Mammary epithelial cell (primary cell): ENCODE results near the gene NBPF6.
"Not testable (repeated sequence)": the region's sequence is repeated elsewhere in the genome, so short reads cannot be mapped to it uniquely, and the experiment has no call there.

Experiments
- CTCF ChIP-seq, 2 donors: IDR thresholded peaks in 1 of 2; conservative IDR thresholded peaks in 1 of 2; 2 replicates each; pipeline ENCODE4 v1.5.1; 2011 to 2012; ENCODE audit warnings: inconsistent platforms in 2 of 2, low read length in 2 of 2, mild to moderate bottlenecking in 2 of 2, control low read depth in 1 of 2, low read depth in 1 of 2; ENCODE audit not compliant: insufficient read depth in 1 of 2; ENCODE audit errors: extremely low read depth in 1 of 2
- EZH2 ChIP-seq: IDR thresholded peaks from 2 replicates; pipeline ENCODE4 v1.6.1; 2012; ENCODE audit warnings: low read length, inconsistent platforms, borderline replicate concordance

GRCh38 chr1:108411098-108411833, 38.9 kb upstream of the NBPF6 start:
- not testable (repeated sequence) for TF ChIP-seq CTCF (conservative IDR thresholded peaks at IDR 0.05 in 1 of 2, IDR thresholded peaks at IDR 0.05 in 1 of 2; ENCODE audit: extremely low read depth in 1 of 2, insufficient read depth in 1 of 2, low read depth in 1 of 2, low read length in 2 of 2); EZH2
